ENCODE measurements around the gene BTG1. TPM values are rescaled to one million over a fixed set of nuclear protein-coding genes. Genes with fewer than 3 reads are reported as not detected.
A peak's percentile ranks its signal among the peaks of the same experiment; 100 is the strongest.

BTG1 gene
- total and polyA plus RNA-seq, 9 of the 15 experiments (the other 6 are each of a cell fraction or from before 2014, with no cell fraction given) = 3.7 to 28.6 (median 7.4) TPM

- Histone ChIP-seq H2AFZ (ENCODE audit: low read depth, low read length) (no peak overlapping the region), H3K9me3 (replicated peaks; ENCODE audit: control insufficient read depth, insufficient read depth, low read depth, low read length) (no peaks in the 10 kb centered on the region), H3K79me2 (ENCODE audit: control insufficient read depth, insufficient read depth, low read length) (peaks cover 99% of the 10 kb centered on the region), H4K20me1 (replicated peaks; ENCODE audit: control insufficient read depth, insufficient read depth, low read length) (peaks cover 26% of the 10 kb centered on the region), H3K36me3 (ENCODE audit: control insufficient read depth, insufficient read depth, low read length) (peaks cover 22% of the 10 kb centered on the region), H3K9ac (ENCODE audit: insufficient read depth in 1 of 2, low read depth in 2 of 2, low read length in 2 of 2) (no peak overlapping the region), H3K9me1 (ENCODE audit: control insufficient read depth, insufficient read depth, low read length) (peaks cover 4% of the 10 kb centered on the region), H3K27me3 (ENCODE audit: control insufficient read depth in 2 of 2, insufficient read depth in 2 of 2, low read length in 2 of 2) (no peaks in the 10 kb centered on the region), H3K27ac (ENCODE audit: extremely low read depth, low read depth, low read length) (no peak overlapping the region), H3K4me3 (no peak overlapping the region), H3K4me1 (replicated peaks in 1 of 2; ENCODE audit: control insufficient read depth in 2 of 2, insufficient read depth in 2 of 2, low read length in 2 of 2) (peaks cover 0 to 44% of the 10 kb centered on the region in 2 experiments; a peak in 4 of 5 replicates), H3K4me2 (ENCODE audit: insufficient read depth, low read length) (peak overlapping the region; percentile 9; the same call in 1 of the 2 replicates)
- POLR2A ChIA-PET = interaction anchor here (0.7 to 2.3 kb wide), 8 partner anchors 8 to 755 kb away, joined by 3 to 43 read pairs (median 4); partner anchors contain the start of gene BTG1
- no TSS peak for BruUV-seq (replicated peaks)
- CTCF ChIA-PET (ENCODE audit: low intra/inter-chr PET ratio) = no interaction called here
- DNase-seq (ENCODE audit: extremely low read depth in 1 of 4, low spot score in 3 of 4) (no peak), FAIRE-seq (no peak), ATAC-seq (no peak)
- in situ Hi-C loops (cut with MboI) = no loop called here
- WGBS (ENCODE audit: insufficient coverage, low coverage, missing lambda C conversion rate) = 69% methylated on average over 3 of the region's 3 CpGs
- intact Hi-C loops (cut with micrococcal nuclease) = loop anchor here (1.0 kb wide), 1 partner anchor 133 kb away; no protein-coding TSS in a partner anchor
- TF ChIP-seq CTCFL (IDR thresholded peaks at IDR 0.05; ENCODE audit: borderline replicate concordance, insufficient read depth, low read depth, low read length, poor library complexity, severe bottlenecking) = no peak
- no peak for TF ChIP-seq PTRF (tag; IDR thresholded peaks at IDR 0.05)
- TF ChIP-seq L3MBTL2 (IDR thresholded peaks at IDR 0.05) = no peak
- TF ChIP-seq RNF219 (CRISPR knock-in tag; IDR thresholded peaks at IDR 0.05) = no peak
- no peak for TF ChIP-seq SUPT5H (IDR thresholded peaks at IDR 0.05)
- no peak for TF ChIP-seq ATF6 (CRISPR knock-in tag; IDR thresholded peaks at IDR 0.05)
- peak; percentile 59; the same call in 1 of the 2 replicates for TF ChIP-seq EP300 (IDR thresholded peaks at IDR 0.05; ENCODE audit: low read length)
- no peak for TF ChIP-seq STAT5A (IDR thresholded peaks at IDR 0.05; ENCODE audit: borderline replicate concordance, low read length)
- TF ChIP-seq ZNF280B (CRISPR knock-in tag; IDR thresholded peaks at IDR 0.05) = no peak
- no peak for TF ChIP-seq DLX4 (CRISPR knock-in tag; IDR thresholded peaks at IDR 0.05)
- no peak for TF ChIP-seq RBBP5 (IDR thresholded peaks at IDR 0.05; ENCODE audit: borderline replicate concordance, insufficient read depth, low read length, poor library complexity, severe bottlenecking)
Observed at GRCh38 chr12:92136965-92137721, 8.5 kb downstream of the BTG1 start.

Data from K562 (cell line).